SK-N-SH treated with all-trans-retinoic acid at 6 μM for 48 hours (cell line): Measurements from ENCODE around the gene MT1E.

Source experiments
- ARNTL ChIP-seq: fragments of 450-650 bp; formaldehyde crosslinking; IDR thresholded peaks from 2 replicates; pipeline ENCODE4 v1.5.0; 2020; ENCODE audit warnings: low read depth, mild to moderate bottlenecking, moderate library complexity, borderline replicate concordance
- BACH2 ChIP-seq: fragments of 250-450 bp; sonication (Bioruptor Pico); IDR thresholded peaks from 2 replicates; pipeline ENCODE4 v1.9.0; 2021; ENCODE audit warnings: mild to moderate bottlenecking, borderline replicate concordance
- PPARA ChIP-seq: fragments of 250-450 bp; sonication (Bioruptor Pico); IDR thresholded peaks from 2 replicates; pipeline ENCODE4 v1.5.0; 2020; ENCODE audit warnings: mild to moderate bottlenecking, borderline replicate concordance
- RARB ChIP-seq: fragments of 250-450 bp; sonication (Bioruptor Pico); IDR thresholded peaks from 2 replicates; pipeline ENCODE4 v1.8.0; 2021; ENCODE audit warnings: mild to moderate bottlenecking, moderate library complexity
- TOX ChIP-seq: fragments of 250-450 bp; sonication (Bioruptor Pico); IDR thresholded peaks from 2 replicates; pipeline ENCODE4 v1.8.0; 2021; ENCODE audit warnings: mild to moderate bottlenecking, moderate library complexity, borderline replicate concordance
- ZC3H10 ChIP-seq: fragments of 250-450 bp; sonication (Bioruptor Pico); IDR thresholded peaks from 2 replicates; pipeline ENCODE4 v1.5.1; 2021; ENCODE audit warnings: mild to moderate bottlenecking, moderate library complexity
- ZFP3 ChIP-seq: fragments of 250-450 bp; sonication (Bioruptor Pico); IDR thresholded peaks from 2 replicates; pipeline ENCODE4 v1.5.0; 2020; ENCODE audit warnings: mild to moderate bottlenecking, moderate library complexity
- ZNF70 ChIP-seq: fragments of 450-650 bp; formaldehyde crosslinking; IDR thresholded peaks from 2 replicates; pipeline ENCODE4 v1.5.0; 2020; ENCODE audit warnings: mild to moderate bottlenecking, moderate library complexity
- ZNF8 ChIP-seq: fragments of 450-650 bp; formaldehyde crosslinking; IDR thresholded peaks from 2 replicates; pipeline ENCODE4 v1.5.0; 2020; ENCODE audit warnings: mild to moderate bottlenecking, moderate library complexity
- TF ChIP-seq, protein P1 (sequence below): fragments of 250-450 bp; sonication (Bioruptor Pico); IDR thresholded peaks from 2 replicates; pipeline ENCODE4 v1.5.1; 2020; ENCODE audit warnings: low read depth, mild to moderate bottlenecking, moderate library complexity
- TF ChIP-seq, protein P2 (sequence below): fragments of 250-450 bp; sonication (Bioruptor Pico); IDR thresholded peaks from 2 replicates; pipeline ENCODE4 v1.8.0; 2020; ENCODE audit warnings: mild to moderate bottlenecking, moderate library complexity, borderline replicate concordance
- TF ChIP-seq, protein P3 (sequence below): fragments of 250-450 bp; sonication (Bioruptor Pico); IDR thresholded peaks from 2 replicates; pipeline ENCODE4 v1.8.0; 2021; ENCODE audit warnings: low read depth, mild to moderate bottlenecking, moderate library complexity, borderline replicate concordance
- TF ChIP-seq, protein P4 (sequence below): fragments of 250-450 bp; sonication (Bioruptor Pico); IDR thresholded peaks from 2 replicates; pipeline ENCODE4 v1.5.1; 2021; ENCODE audit warnings: mild to moderate bottlenecking, moderate library complexity

DNA sequence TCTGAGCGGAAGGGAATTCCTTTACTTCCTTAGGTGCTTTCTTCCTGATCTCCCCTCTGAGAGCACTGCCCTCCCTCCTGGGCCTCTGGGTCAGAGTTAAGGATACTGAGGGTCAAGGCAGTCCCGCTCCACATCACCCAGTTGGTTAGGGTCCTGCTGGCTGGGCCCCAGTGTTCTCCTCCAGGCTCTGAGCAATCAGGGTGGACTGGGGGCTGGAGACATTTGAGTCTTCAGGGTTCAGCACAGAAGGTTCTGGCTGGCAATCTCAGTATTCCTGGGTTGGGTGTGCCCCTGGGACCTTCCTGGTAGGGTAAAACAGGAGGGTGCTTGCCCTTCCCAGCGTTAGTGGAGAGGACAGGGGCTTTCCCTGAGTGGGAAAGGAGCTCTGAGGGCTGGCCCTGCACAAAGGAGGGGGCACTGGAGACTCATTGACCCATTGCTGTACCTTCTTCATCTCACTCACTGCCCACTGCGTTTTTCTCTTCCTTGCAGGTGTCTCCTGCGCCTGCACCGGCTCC, 7.3 kb downstream of the MT1E start:
- TF ChIP-seq, protein P1, sequence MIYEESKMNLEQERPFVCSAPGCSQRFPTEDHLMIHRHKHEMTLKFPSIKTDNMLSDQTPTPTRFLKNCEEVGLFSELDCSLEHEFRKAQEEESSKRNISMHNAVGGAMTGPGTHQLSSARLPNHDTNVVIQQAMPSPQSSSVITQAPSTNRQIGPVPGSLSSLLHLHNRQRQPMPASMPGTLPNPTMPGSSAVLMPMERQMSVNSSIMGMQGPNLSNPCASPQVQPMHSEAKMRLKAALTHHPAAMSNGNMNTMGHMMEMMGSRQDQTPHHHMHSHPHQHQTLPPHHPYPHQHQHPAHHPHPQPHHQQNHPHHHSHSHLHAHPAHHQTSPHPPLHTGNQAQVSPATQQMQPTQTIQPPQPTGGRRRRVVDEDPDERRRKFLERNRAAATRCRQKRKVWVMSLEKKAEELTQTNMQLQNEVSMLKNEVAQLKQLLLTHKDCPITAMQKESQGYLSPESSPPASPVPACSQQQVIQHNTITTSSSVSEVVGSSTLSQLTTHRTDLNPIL (CRISPR knock-in tag): no peak
- no peak for TF ChIP-seq BACH2 (CRISPR knock-in tag)
- no peak for TF ChIP-seq PPARA (CRISPR knock-in tag)
- no peak for TF ChIP-seq ZFP3 (CRISPR knock-in tag)
- TF ChIP-seq, protein P2, sequence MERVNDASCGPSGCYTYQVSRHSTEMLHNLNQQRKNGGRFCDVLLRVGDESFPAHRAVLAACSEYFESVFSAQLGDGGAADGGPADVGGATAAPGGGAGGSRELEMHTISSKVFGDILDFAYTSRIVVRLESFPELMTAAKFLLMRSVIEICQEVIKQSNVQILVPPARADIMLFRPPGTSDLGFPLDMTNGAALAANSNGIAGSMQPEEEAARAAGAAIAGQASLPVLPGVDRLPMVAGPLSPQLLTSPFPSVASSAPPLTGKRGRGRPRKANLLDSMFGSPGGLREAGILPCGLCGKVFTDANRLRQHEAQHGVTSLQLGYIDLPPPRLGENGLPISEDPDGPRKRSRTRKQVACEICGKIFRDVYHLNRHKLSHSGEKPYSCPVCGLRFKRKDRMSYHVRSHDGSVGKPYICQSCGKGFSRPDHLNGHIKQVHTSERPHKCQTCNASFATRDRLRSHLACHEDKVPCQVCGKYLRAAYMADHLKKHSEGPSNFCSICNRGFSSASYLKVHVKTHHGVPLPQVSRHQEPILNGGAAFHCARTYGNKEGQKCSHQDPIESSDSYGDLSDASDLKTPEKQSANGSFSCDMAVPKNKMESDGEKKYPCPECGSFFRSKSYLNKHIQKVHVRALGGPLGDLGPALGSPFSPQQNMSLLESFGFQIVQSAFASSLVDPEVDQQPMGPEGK (CRISPR knock-in tag): no peak
- TF ChIP-seq, protein P3, sequence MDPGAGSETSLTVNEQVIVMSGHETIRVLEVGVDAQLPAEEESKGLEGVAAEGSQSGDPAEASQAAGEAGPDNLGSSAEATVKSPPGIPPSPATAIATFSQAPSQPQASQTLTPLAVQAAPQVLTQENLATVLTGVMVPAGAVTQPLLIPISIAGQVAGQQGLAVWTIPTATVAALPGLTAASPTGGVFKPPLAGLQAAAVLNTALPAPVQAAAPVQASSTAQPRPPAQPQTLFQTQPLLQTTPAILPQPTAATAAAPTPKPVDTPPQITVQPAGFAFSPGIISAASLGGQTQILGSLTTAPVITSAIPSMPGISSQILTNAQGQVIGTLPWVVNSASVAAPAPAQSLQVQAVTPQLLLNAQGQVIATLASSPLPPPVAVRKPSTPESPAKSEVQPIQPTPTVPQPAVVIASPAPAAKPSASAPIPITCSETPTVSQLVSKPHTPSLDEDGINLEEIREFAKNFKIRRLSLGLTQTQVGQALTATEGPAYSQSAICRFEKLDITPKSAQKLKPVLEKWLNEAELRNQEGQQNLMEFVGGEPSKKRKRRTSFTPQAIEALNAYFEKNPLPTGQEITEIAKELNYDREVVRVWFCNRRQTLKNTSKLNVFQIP (CRISPR knock-in tag): no peak
- no peak for TF ChIP-seq ARNTL (CRISPR knock-in tag)
- TF ChIP-seq ZNF70: no peak
- no peak for TF ChIP-seq ZNF8 (CRISPR knock-in tag)
- no peak for TF ChIP-seq TOX
- no peak for TF ChIP-seq ZC3H10 (CRISPR knock-in tag)
- TF ChIP-seq RARB: no peak
- TF ChIP-seq, protein P4, sequence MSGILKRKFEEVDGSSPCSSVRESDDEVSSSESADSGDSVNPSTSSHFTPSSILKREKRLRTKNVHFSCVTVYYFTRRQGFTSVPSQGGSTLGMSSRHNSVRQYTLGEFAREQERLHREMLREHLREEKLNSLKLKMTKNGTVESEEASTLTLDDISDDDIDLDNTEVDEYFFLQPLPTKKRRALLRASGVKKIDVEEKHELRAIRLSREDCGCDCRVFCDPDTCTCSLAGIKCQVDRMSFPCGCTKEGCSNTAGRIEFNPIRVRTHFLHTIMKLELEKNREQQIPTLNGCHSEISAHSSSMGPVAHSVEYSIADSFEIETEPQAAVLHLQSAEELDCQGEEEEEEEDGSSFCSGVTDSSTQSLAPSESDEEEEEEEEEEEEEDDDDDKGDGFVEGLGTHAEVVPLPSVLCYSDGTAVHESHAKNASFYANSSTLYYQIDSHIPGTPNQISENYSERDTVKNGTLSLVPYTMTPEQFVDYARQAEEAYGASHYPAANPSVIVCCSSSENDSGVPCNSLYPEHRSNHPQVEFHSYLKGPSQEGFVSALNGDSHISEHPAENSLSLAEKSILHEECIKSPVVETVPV (CRISPR knock-in tag): no peak
